HEK293 (cell line): ENCODE measurements around the gene MAPK8IP3.

Source experiments
- CTCF ChIP-seq: fragments of 450-650 bp; formaldehyde crosslinking; IDR thresholded peaks from 2 replicates; pipeline ENCODE4 v1.5.1; 2016; ENCODE audit warnings: missing biosample characterization, missing genetic modification characterization
- REST ChIP-seq: fragments of 450-650 bp; formaldehyde crosslinking; IDR thresholded peaks from 2 replicates; pipeline ENCODE4 v1.5.1; 2016; ENCODE audit warnings: missing biosample characterization, missing genetic modification characterization
- TCF7L2 ChIP-seq: IDR thresholded peaks from 2 replicates; pipeline ENCODE4 v1.6.1; 2011; ENCODE audit warnings: low read depth, mild to moderate bottlenecking, inconsistent platforms, low read length, moderate library complexity, borderline replicate concordance
- ZBTB21 ChIP-seq: fragments of 450-650 bp; formaldehyde crosslinking; IDR thresholded peaks from 2 replicates; pipeline ENCODE4 v1.5.1; 2017; ENCODE audit warnings: missing biosample characterization, missing genetic modification characterization
- ZBTB7A ChIP-seq: fragments of 450-650 bp; formaldehyde crosslinking; IDR thresholded peaks from 2 replicates; pipeline ENCODE4 v1.5.1; 2016; ENCODE audit warnings: low read depth, missing biosample characterization, missing genetic modification characterization
- ZNF121 ChIP-seq: fragments of 450-650 bp; formaldehyde crosslinking; IDR thresholded peaks from 2 replicates; pipeline ENCODE4 v1.5.1; 2016; ENCODE audit warnings: missing biosample characterization, missing genetic modification characterization
- ZNF416 ChIP-seq: fragments of 450-650 bp; formaldehyde crosslinking; IDR thresholded peaks from 2 replicates; pipeline ENCODE4 v1.5.1; 2016; ENCODE audit warnings: missing biosample characterization, missing genetic modification characterization
- ZNF664 ChIP-seq: fragments of 450-650 bp; formaldehyde crosslinking; IDR thresholded peaks from 2 replicates; pipeline ENCODE4 v1.5.1; 2016; ENCODE audit warnings: missing biosample characterization, missing genetic modification characterization
- ZNF677 ChIP-seq: fragments of 450-650 bp; IDR thresholded peaks from 2 replicates; pipeline ENCODE4 v1.5.0; 2018; ENCODE audit warnings: missing biosample characterization, mild to moderate bottlenecking, missing genetic modification characterization, moderate library complexity

- TF ChIP-seq ZNF121 (tag by site-specific recombination) (no peak), CTCF (tag by site-specific recombination) (no peak), ZNF677 (no peak), REST (no peak), ZBTB7A (tag by site-specific recombination) (no peak), ZNF416 (tag by site-specific recombination) (no peak), TCF7L2 (no peak), ZNF664 (tag by site-specific recombination) (no peak), ZBTB21 (tag by site-specific recombination) (no peak)
Observed at GRCh38 chr16:1767116-1767994, 61.4 kb downstream of the MAPK8IP3 start.
